ENCODE results near the gene TSPAN10. TPM values are rescaled to one million over a fixed set of nuclear protein-coding genes. Genes with fewer than 3 reads are reported as not detected.

TSPAN10 gene
- total RNA-seq, 1 experiment from 2014 or later = 1.8 TPM

DNA sequence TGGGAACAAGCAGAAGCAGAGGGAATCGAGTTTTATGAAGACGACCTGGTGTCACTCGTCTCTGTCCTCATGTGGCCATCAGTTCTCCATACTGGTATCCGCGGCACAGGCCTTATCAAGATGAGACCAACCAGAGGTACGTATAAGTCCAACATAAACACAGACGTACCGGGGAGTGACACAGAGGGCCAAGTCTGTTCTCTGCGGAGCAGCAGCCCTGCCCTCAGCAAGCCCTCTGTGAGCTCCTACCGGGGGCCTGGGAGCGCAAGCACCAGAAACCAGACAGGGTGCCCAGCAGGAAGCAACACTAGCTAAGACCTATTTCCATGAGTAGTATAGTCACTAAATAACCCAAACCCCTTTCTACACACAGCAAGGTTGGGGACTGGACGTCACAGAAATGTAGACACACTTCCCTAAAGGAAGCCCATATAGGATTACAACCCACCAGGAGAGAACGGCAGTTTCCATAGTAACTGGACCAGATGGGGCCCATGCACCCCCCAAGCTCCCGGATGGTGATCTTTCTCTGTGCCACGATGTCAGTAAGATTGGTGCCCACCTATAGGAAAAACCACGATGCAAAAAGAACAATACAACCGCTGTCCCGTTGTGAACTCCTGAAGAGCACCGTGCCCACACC, 45.7 kb downstream of the TSPAN10 start:
- BruUV-seq (replicated peaks) = no TSS peak
- DNase-seq (ENCODE audit: unreplicated experiment) = no peak
- Mint-ChIP-seq H3K36me3 (ENCODE audit: insufficient read depth, unreplicated experiment) (peaks cover 40% of the 10 kb centered on the region), H3K27me3 (ENCODE audit: insufficient read depth, unreplicated experiment) (no peaks in the 10 kb centered on the region), H3K9me3 (ENCODE audit: unreplicated experiment) (no peaks in the 10 kb centered on the region), H3K4me1 (ENCODE audit: insufficient read depth, unreplicated experiment) (peaks cover 5% of the 10 kb centered on the region), H3K27ac (ENCODE audit: low read depth, unreplicated experiment) (peak overlapping the region; percentile 89), H3K4me3 (ENCODE audit: unreplicated experiment) (peak overlapping the region; percentile 91)
- ChIA-PET CTCF (interaction anchor here (0.8 to 1.1 kb wide), 2 partner anchors 10 to 14 kb away, joined by 3 read pairs; no protein-coding TSS in a partner anchor), POLR2A (interaction anchor here (0.6 to 5.0 kb wide), 13 partner anchors 13 to 1425 kb away, joined by 3 to 122 read pairs (median 11); partner anchors contain the start of genes CCDC137, FAAP100, MRPL12 and NDUFAF8)
- intact Hi-C loops (cut with micrococcal nuclease) = loop anchor here (1.0 to 2.0 kb wide), 2 partner anchors 16 to 45 kb away; partner anchors contain the start of genes CCDC137, NPLOC4, OXLD1 and TSPAN10
- TF ChIP-seq, protein P1, sequence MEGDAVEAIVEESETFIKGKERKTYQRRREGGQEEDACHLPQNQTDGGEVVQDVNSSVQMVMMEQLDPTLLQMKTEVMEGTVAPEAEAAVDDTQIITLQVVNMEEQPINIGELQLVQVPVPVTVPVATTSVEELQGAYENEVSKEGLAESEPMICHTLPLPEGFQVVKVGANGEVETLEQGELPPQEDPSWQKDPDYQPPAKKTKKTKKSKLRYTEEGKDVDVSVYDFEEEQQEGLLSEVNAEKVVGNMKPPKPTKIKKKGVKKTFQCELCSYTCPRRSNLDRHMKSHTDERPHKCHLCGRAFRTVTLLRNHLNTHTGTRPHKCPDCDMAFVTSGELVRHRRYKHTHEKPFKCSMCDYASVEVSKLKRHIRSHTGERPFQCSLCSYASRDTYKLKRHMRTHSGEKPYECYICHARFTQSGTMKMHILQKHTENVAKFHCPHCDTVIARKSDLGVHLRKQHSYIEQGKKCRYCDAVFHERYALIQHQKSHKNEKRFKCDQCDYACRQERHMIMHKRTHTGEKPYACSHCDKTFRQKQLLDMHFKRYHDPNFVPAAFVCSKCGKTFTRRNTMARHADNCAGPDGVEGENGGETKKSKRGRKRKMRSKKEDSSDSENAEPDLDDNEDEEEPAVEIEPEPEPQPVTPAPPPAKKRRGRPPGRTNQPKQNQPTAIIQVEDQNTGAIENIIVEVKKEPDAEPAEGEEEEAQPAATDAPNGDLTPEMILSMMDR (IDR thresholded peaks at IDR 0.05; ENCODE audit: unreplicated experiment) = no peak

DNA sequence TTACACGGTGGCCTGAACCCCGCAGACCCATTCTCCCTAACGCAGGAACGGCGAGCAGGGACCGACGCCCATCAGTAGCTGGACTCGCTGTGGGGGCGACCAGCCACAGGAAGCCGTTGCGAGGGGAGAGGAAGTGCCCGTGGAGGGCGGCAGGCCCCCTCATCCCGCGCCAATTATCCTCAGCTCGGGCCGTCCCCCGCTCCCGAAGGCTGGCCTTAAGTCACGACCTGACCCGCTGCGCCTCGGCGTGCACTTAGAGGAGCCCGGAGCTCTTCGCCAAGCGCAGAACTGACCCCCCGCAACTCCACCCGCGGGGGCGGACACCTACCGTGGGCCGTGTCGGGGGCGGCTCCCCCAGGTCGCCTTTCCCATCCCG, 46.2 kb downstream of the TSPAN10 start:
- Mint-ChIP-seq H3K4me1 (ENCODE audit: insufficient read depth, unreplicated experiment) (peaks cover 5% of the 10 kb centered on the region), H3K9me3 (ENCODE audit: unreplicated experiment) (no peaks in the 10 kb centered on the region), H3K4me3 (ENCODE audit: unreplicated experiment) (peak overlapping the region; percentile 91), H3K27me3 (ENCODE audit: insufficient read depth, unreplicated experiment) (no peaks in the 10 kb centered on the region), H3K36me3 (ENCODE audit: insufficient read depth, unreplicated experiment) (peaks cover 41% of the 10 kb centered on the region), H3K27ac (ENCODE audit: low read depth, unreplicated experiment) (peak overlapping the region; percentile 89)
- TF ChIP-seq, protein P1 (IDR thresholded peaks at IDR 0.05; ENCODE audit: unreplicated experiment) = no peak
- intact Hi-C loops (cut with micrococcal nuclease) = loop anchor here (1.0 to 2.0 kb wide), 2 partner anchors 16 to 46 kb away; partner anchors contain the start of genes CCDC137, NPLOC4, OXLD1 and TSPAN10
- CTCF ChIA-PET = interaction anchor here (0.8 to 1.0 kb wide), 2 partner anchors 15 to 31 kb away, joined by 3 read pairs; no protein-coding TSS in a partner anchor
- BruUV-seq (replicated peaks) = no TSS peak
- POLR2A ChIA-PET = interaction anchor here (0.7 to 5.0 kb wide), 22 partner anchors 9 to 444 kb away, joined by 3 to 122 read pairs (median 6); partner anchors contain the start of genes CCDC137, FAAP100, MCRIP1 and MRPL12
- no peak for DNase-seq (ENCODE audit: unreplicated experiment)

DNA sequence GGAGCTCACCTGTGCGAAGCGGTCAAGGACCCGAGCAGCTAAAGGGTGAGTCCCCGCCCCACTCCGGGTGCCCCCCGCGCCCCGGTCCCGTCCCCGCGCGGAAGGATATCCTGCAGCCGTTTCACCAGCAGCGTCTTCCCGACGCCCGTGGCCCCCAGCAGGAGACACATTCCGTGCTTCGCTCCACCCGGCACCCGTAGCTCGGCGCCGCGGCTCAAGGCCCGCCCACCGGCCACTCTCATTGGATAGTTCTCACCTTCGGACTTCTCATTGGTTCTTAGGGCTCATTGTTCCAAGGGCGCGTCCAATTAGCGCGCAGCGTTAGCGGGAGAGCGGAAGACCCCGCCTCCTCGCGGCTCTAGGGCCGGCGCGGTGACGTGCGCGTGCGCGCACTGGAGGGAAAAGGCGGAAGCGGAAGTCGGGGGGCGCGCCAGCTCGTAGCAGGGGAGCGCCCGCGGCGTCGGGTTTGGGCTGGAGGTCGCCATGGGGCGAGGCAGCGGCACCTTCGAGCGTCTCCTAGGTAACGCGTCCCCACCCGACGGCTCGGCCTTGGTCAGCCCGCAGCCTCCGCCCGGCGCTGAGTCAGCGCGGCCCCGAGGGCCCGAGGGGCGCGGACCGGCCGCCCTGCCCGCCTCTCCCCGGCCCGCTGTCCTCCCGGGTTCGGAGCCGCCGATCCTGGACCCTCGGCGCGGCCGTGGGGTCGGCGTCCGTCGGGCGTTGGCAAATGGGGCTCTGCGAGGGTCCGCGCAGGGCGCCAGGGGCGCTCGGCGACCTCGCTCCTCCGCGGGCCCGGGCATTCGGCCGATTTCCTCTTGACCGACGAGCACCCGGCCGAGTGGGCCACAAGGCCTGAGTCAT, 46.8 kb downstream of the TSPAN10 start, which contains the start of the genes ARL16 and HGS:
TSS of gene ARL16 (minus strand) at position 214 of the 858 bp plus-strand sequence. CDS start at position 170, 44 bp downstream.
TSS of gene HGS (plus strand) at position 428 of the 858 bp plus-strand sequence. CDS start at position 484, 56 bp downstream.
- H3K9me3 Mint-ChIP-seq (ENCODE audit: unreplicated experiment) = no peaks in the 10 kb centered on the region
- POLR2A ChIA-PET = interaction anchor here (0.6 to 5.0 kb wide), 32 partner anchors 8 to 468 kb away, joined by 3 to 122 read pairs (median 4); partner anchors contain the start of genes CCDC137, FAAP100, MCRIP1 and MRPL12
- intact Hi-C loops (cut with micrococcal nuclease) = loop anchor here (1.0 to 2.0 kb wide), 2 partner anchors 17 to 47 kb away; partner anchors contain the start of genes CCDC137, NPLOC4, OXLD1 and TSPAN10
- peak within 1 kb of the TSS; percentile 89 for H3K27ac Mint-ChIP-seq (ENCODE audit: low read depth, unreplicated experiment)
- CTCF ChIA-PET = interaction anchor here (0.7 to 1.0 kb wide), 4 partner anchors 15 to 30 kb away, joined by 3 to 5 read pairs (median 3); no protein-coding TSS in a partner anchor
- H3K4me3 Mint-ChIP-seq (ENCODE audit: unreplicated experiment) = peak within 1 kb of the TSS; percentile 91
- peak; percentile 99 for DNase-seq (ENCODE audit: unreplicated experiment)
- H3K4me1 Mint-ChIP-seq (ENCODE audit: insufficient read depth, unreplicated experiment) = peaks cover 5% of the 10 kb centered on the region
- TF ChIP-seq, protein P1 (IDR thresholded peaks at IDR 0.05; ENCODE audit: unreplicated experiment) = no peak
- no TSS peak for BruUV-seq (replicated peaks)
- H3K27me3 Mint-ChIP-seq (ENCODE audit: insufficient read depth, unreplicated experiment) = no peaks in the 10 kb centered on the region
- H3K36me3 Mint-ChIP-seq (ENCODE audit: insufficient read depth, unreplicated experiment) = peaks cover 45% of the 10 kb centered on the region
